A673 (cell line): ENCODE results near the gene MLC1.

Experiments used
- CTCF ChIP-seq: fragments of 300-800, 200-600 bp; sonication (generic); conservative IDR thresholded peaks from 2 replicates; pipeline ENCODE4 v1.5.1; 2017; ENCODE audit warnings: low read depth, mild to moderate bottlenecking, antibody characterized with exemption, low read length, moderate library complexity, mixed read lengths
- EZH2 ChIP-seq: fragments of 200-600 bp; sonication (generic); IDR thresholded peaks from 2 replicates; pipeline ENCODE4 v1.6.1; 2017; ENCODE audit warnings: borderline replicate concordance, low read depth, mild to moderate bottlenecking, mixed read lengths, antibody characterized with exemption, low read length; ENCODE audit not compliant: poor library complexity, severe bottlenecking

- TF ChIP-seq CTCF = no peak
- no peak for TF ChIP-seq EZH2
Observed at GRCh38 chr22:50016308-50016987, 68.8 kb downstream of the MLC1 start.
